WTC11 (cell line): ENCODE results near the gene GNAO1. TPM values are rescaled to one million over a fixed set of nuclear protein-coding genes. Genes with fewer than 3 reads are reported as not detected.

Source experiments
- ATAC-seq: fragments of 200-7000 bp; cut with Tn5 transposase; 2 replicates; pipeline ENCODE4 v1.10.0; 2021; ENCODE audit warnings: mild to moderate bottlenecking, moderate library complexity
- CTCF ChIA-PET: fragments of 300-600 bp; sonication (Branson Sonifier 250); formaldehyde crosslinking; loops from one replicate; lab custom pipeline; 2021; ENCODE audit warnings: antibody characterized with exemption; lab: Charles Lee
- POLR2A ChIA-PET: fragments of 350-600 bp; sonication (Branson Sonifier 250); formaldehyde crosslinking; loops from one replicate; lab custom pipeline; 2021; ENCODE audit warnings: antibody characterized with exemption; lab: Charles Lee
- DNase-seq: peaks from one replicate; pipeline ENCODE4 v3.0.0; 2021; ENCODE audit warnings: low spot score
- H3K27ac Mint-ChIP-seq: 2 replicates; pipeline ENCODE4 v1.8.0; 2021; ENCODE audit warnings: mixed read lengths
- H3K27me3 Mint-ChIP-seq: 2 replicates; pipeline ENCODE4 v1.8.0; 2021; ENCODE audit warnings: low read depth, mild to moderate bottlenecking, moderate library complexity, mixed read lengths
- H3K36me3 Mint-ChIP-seq: 2 replicates; pipeline ENCODE4 v1.8.0; 2021; ENCODE audit warnings: mixed read lengths
- H3K4me1 Mint-ChIP-seq: 2 replicates; pipeline ENCODE4 v1.8.0; 2022; ENCODE audit warnings: mixed read lengths
- H3K4me3 Mint-ChIP-seq: 2 replicates; pipeline ENCODE4 v1.8.0; 2021; ENCODE audit warnings: mild to moderate bottlenecking, moderate library complexity, mixed read lengths
- H3K9me3 Mint-ChIP-seq: 2 replicates; pipeline ENCODE4 v1.8.0; 2021; ENCODE audit warnings: mixed read lengths
- AR ChIP-seq: fragments of 250-450 bp; sonication (Bioruptor Pico); IDR thresholded peaks from 2 replicates; pipeline ENCODE4 v1.9.0; 2021; ENCODE audit warnings: mild to moderate bottlenecking
- ATF6 ChIP-seq: sonication (generic); formaldehyde crosslinking; IDR thresholded peaks from 2 replicates; pipeline ENCODE4 v1.8.1; 2023; ENCODE audit warnings: mild to moderate bottlenecking, missing genetic modification reagents
- CBFB ChIP-seq: sonication (generic); formaldehyde crosslinking; IDR thresholded peaks from 2 replicates; pipeline ENCODE4 v1.8.1; 2022; ENCODE audit warnings: mild to moderate bottlenecking, low read depth, missing genetic modification reagents
- GTF2I ChIP-seq: fragments of 250-450 bp; sonication (Bioruptor Pico); conservative IDR thresholded peaks from 2 replicates; pipeline ENCODE4 v1.4.0; 2021; ENCODE audit warnings: mild to moderate bottlenecking
- JAZF1 ChIP-seq: fragments of 250-450 bp; sonication (Bioruptor Pico); IDR thresholded peaks from 2 replicates; pipeline ENCODE4 v1.9.0; 2021; ENCODE audit warnings: moderate library complexity, mild to moderate bottlenecking, inconsistent platforms
- NFE2L1 ChIP-seq: sonication (generic); formaldehyde crosslinking; IDR thresholded peaks from 2 replicates; pipeline ENCODE4 v1.8.1; 2023; ENCODE audit warnings: missing genetic modification reagents
- NFYB ChIP-seq: sonication (generic); formaldehyde crosslinking; conservative IDR thresholded peaks from 2 replicates; pipeline ENCODE4 v1.8.0; 2022; ENCODE audit warnings: low read depth, missing genetic modification reagents
- NR1H2 ChIP-seq: sonication (generic); formaldehyde crosslinking; IDR thresholded peaks from 2 replicates; pipeline ENCODE4 v1.9.0; 2021; ENCODE audit warnings: mild to moderate bottlenecking, moderate library complexity, missing genetic modification reagents
- RELA ChIP-seq: sonication (generic); formaldehyde crosslinking; IDR thresholded peaks from 2 replicates; pipeline ENCODE4 v1.8.1; 2022; ENCODE audit warnings: missing genetic modification reagents, mild to moderate bottlenecking, borderline replicate concordance
- SMAD3 ChIP-seq: sonication (generic); formaldehyde crosslinking; IDR thresholded peaks from 2 replicates; pipeline ENCODE4 v1.8.0; 2022; ENCODE audit warnings: missing genetic modification reagents, mild to moderate bottlenecking, borderline replicate concordance
- SMAD4 ChIP-seq: sonication (generic); formaldehyde crosslinking; IDR thresholded peaks from 2 replicates; pipeline ENCODE4 v1.8.0; 2022; ENCODE audit warnings: mild to moderate bottlenecking, missing genetic modification reagents
- SOX15 ChIP-seq: fragments of 250-450 bp; sonication (Bioruptor Pico); IDR thresholded peaks from 2 replicates; pipeline ENCODE4 v1.9.0; 2021; ENCODE audit warnings: mild to moderate bottlenecking
- SP1 ChIP-seq: sonication (generic); formaldehyde crosslinking; conservative IDR thresholded peaks from 2 replicates; pipeline ENCODE4 v1.8.1; 2022; ENCODE audit warnings: missing genetic modification reagents
- USF2 ChIP-seq: sonication (generic); formaldehyde crosslinking; IDR thresholded peaks from 2 replicates; pipeline ENCODE4 v1.8.1; 2023; ENCODE audit warnings: mild to moderate bottlenecking, missing genetic modification reagents, moderate library complexity
- ZNF121 ChIP-seq: sonication (generic); formaldehyde crosslinking; IDR thresholded peaks from 2 replicates; pipeline ENCODE4 v1.8.0; 2023; ENCODE audit warnings: missing genetic modification reagents
- ZNF281 ChIP-seq: sonication (generic); formaldehyde crosslinking; IDR thresholded peaks from 2 replicates; pipeline ENCODE4 v1.8.0; 2023; ENCODE audit warnings: mild to moderate bottlenecking, missing genetic modification reagents
- ZSCAN18 ChIP-seq: fragments of 250-450 bp; sonication (Bioruptor Pico); IDR thresholded peaks from 2 replicates; pipeline ENCODE4 v2.1.2; 2022; ENCODE audit warnings: mild to moderate bottlenecking, moderate library complexity
- total RNA-seq: library from RNA; stranded (reverse); gene quantifications from 3 replicates; pipeline ENCODE4 v1.2.3, GENCODE V29; 2021
- TF ChIP-seq, protein P1 (sequence below): sonication (generic); formaldehyde crosslinking; IDR thresholded peaks from 2 replicates; pipeline ENCODE4 v1.8.1; 2023; ENCODE audit warnings: mild to moderate bottlenecking, moderate library complexity, missing genetic modification reagents
- TF ChIP-seq, protein P2 (sequence below): sonication (generic); formaldehyde crosslinking; IDR thresholded peaks from 2 replicates; pipeline ENCODE4 v1.8.0; 2022; ENCODE audit warnings: mild to moderate bottlenecking, missing genetic modification reagents
- TF ChIP-seq, protein P3 (sequence below): sonication (generic); formaldehyde crosslinking; IDR thresholded peaks from 2 replicates; pipeline ENCODE4 v1.8.1; 2022; ENCODE audit warnings: missing genetic modification reagents, borderline replicate concordance

The GNAO1 gene
- total RNA-seq, 1 experiment from 2014 or later: 30.6 TPM

DNA sequence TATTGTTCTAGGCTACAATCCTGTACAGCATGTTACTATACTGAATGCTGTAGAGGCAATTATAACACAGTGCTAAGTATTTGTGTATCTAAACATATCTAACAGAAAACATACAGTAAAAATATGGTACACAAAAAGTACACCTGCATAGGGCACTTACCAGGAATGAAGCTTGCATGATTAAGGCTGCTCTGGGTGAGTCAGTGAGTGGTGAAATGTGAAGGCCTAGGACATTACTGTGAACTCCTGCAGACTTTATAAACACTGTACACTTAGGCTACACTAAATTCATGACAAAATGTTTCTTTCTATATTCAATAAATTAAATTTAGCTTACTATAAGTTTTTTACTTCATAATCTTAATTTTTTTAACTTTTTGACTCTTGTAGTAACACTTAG, 196.9 kb downstream of the GNAO1 start:
- no peaks in the 10 kb centered on the region for H3K27me3 Mint-ChIP-seq
- ChIA-PET CTCF (no interaction called here), POLR2A (no interaction called here)
- H3K4me3 Mint-ChIP-seq: no peak overlapping the region
- no peaks in the 10 kb centered on the region for H3K4me1 Mint-ChIP-seq
- peaks cover 32% of the 10 kb centered on the region for H3K9me3 Mint-ChIP-seq
- TF ChIP-seq GTF2I (CRISPR knock-in tag): no peak
- TF ChIP-seq NR1H2 (CRISPR knock-in tag): no peak
- TF ChIP-seq, protein P1, sequence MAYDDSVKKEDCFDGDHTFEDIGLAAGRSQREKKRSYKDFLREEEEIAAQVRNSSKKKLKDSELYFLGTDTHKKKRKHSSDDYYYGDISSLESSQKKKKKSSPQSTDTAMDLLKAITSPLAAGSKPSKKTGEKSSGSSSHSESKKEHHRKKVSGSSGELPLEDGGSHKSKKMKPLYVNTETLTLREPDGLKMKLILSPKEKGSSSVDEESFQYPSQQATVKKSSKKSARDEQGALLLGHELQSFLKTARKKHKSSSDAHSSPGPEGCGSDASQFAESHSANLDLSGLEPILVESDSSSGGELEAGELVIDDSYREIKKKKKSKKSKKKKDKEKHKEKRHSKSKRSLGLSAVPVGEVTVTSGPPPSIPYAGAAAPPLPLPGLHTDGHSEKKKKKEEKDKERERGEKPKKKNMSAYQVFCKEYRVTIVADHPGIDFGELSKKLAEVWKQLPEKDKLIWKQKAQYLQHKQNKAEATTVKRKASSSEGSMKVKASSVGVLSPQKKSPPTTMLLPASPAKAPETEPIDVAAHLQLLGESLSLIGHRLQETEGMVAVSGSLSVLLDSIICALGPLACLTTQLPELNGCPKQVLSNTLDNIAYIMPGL (CRISPR knock-in tag): no peak
- no peak for TF ChIP-seq ZSCAN18
- TF ChIP-seq NFYB (CRISPR knock-in tag): no peak
- TF ChIP-seq USF2: no peak
- TF ChIP-seq SP1 (CRISPR knock-in tag): no peak
- no peak for TF ChIP-seq SMAD3 (CRISPR knock-in tag)
- TF ChIP-seq, protein P2, sequence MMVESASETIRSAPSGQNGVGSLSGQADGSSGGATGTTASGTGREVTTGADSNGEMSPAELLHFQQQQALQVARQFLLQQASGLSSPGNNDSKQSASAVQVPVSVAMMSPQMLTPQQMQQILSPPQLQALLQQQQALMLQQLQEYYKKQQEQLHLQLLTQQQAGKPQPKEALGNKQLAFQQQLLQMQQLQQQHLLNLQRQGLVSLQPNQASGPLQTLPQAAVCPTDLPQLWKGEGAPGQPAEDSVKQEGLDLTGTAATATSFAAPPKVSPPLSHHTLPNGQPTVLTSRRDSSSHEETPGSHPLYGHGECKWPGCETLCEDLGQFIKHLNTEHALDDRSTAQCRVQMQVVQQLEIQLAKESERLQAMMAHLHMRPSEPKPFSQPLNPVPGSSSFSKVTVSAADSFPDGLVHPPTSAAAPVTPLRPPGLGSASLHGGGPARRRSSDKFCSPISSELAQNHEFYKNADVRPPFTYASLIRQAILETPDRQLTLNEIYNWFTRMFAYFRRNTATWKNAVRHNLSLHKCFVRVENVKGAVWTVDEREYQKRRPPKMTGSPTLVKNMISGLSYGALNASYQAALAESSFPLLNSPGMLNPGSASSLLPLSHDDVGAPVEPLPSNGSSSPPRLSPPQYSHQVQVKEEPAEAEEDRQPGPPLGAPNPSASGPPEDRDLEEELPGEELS: no peak
- TF ChIP-seq ATF6: no peak
- TF ChIP-seq SMAD4 (CRISPR knock-in tag): no peak
- no peak overlapping the region for H3K27ac Mint-ChIP-seq
- no peak for ATAC-seq
- H3K36me3 Mint-ChIP-seq: peaks cover 67% of the 10 kb centered on the region
- DNase-seq: no peak

DNA sequence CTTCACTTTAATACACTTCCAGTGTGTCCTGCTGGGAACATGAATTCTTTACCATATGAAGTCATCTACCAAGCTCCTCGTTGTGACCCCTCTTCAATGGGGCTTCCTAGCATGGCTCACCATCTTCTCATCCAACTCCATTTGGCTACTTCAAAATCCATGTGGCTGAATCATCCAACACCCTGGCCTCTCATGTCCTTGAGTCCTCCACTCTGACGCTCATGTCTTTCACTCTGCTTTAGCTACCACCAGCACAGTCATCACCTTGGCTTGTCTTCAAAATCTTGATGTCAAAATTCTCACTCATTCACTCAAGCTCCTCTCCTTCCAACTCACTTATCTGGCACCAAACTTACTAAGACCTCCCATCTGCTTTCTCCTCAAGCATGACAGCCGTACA, 198.3 kb downstream of the GNAO1 start:
- peaks cover 29% of the 10 kb centered on the region for H3K9me3 Mint-ChIP-seq
- H3K4me3 Mint-ChIP-seq: no peak overlapping the region
- CTCF ChIA-PET: interaction anchor here (0.8 kb wide), 1 partner anchor 12 kb away, joined by 3 read pairs; no protein-coding TSS in a partner anchor
- POLR2A ChIA-PET: no interaction called here
- H3K27me3 Mint-ChIP-seq: no peaks in the 10 kb centered on the region
- ATAC-seq: no peak
- H3K4me1 Mint-ChIP-seq: no peaks in the 10 kb centered on the region
- DNase-seq: no peak
- no peak overlapping the region for H3K27ac Mint-ChIP-seq
- peaks cover 60% of the 10 kb centered on the region for H3K36me3 Mint-ChIP-seq
- TF ChIP-seq SOX15 (CRISPR knock-in tag): no peak
- no peak for TF ChIP-seq JAZF1 (CRISPR knock-in tag)
- TF ChIP-seq AR (CRISPR knock-in tag): no peak
- no peak for TF ChIP-seq NFE2L1
- no peak for TF ChIP-seq ZNF121 (CRISPR knock-in tag)
- no peak for TF ChIP-seq CBFB
- no peak for TF ChIP-seq RELA
- no peak for TF ChIP-seq ZNF281 (CRISPR knock-in tag)
- TF ChIP-seq, protein P3, sequence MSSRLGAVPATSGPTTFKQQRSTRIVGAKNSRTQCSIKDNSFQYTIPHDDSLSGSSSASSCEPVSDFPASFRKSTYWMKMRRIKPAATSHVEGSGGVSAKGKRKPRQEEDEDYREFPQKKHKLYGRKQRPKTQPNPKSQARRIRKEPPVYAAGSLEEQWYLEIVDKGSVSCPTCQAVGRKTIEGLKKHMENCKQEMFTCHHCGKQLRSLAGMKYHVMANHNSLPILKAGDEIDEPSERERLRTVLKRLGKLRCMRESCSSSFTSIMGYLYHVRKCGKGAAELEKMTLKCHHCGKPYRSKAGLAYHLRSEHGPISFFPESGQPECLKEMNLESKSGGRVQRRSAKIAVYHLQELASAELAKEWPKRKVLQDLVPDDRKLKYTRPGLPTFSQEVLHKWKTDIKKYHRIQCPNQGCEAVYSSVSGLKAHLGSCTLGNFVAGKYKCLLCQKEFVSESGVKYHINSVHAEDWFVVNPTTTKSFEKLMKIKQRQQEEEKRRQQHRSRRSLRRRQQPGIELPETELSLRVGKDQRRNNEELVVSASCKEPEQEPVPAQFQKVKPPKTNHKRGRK: no peak
